HG02798 (cell line): ENCODE results near the gene ARID1A.
"Not testable (repeated sequence)": the region's sequence is repeated elsewhere in the genome, so short reads cannot be mapped to it uniquely, and the experiment has no call there.

Experiments
- ATAC-seq: cut with Tn5 transposase; IDR thresholded peaks from one replicate; pipeline ENCODE4 v1.9.1; 2021; ENCODE audit warnings: mild to moderate bottlenecking; ENCODE audit not compliant: unreplicated experiment, poor library complexity

ARID1A gene

GRCh38 chr1:26695356-26696118, at the start of gene ARID1A:
Gene ARID1A, plus strand, starts transcription at chr1:26696015. Its CDS starts 389 bp downstream, at chr1:26696404.
- peak; percentile 56 for ATAC-seq

- no peak for ATAC-seq
These were observed 31.0 kb upstream of the ARID1A start for GRCh38 chr1:26664802-26665201.

DNA sequence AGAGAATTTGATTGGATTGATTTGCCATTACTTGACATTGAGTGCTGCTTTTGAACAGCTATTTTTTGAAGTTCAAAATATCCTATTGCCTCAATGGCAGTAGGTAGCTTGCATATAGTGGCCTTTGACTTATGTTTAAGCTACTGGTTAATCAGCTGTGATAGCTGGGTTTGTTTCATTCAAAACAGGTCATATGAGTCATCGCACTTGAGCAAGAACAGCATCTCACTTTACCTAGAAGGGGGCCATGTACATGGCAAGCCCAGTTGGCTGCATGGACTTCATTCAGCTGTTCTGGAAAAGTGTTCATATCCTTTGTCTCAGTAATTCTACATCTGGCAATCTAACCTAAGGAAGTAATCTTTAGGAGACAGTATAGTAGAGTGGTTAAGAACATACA, 29.0 kb upstream of the ARID1A start:
- no peak for ATAC-seq

DNA sequence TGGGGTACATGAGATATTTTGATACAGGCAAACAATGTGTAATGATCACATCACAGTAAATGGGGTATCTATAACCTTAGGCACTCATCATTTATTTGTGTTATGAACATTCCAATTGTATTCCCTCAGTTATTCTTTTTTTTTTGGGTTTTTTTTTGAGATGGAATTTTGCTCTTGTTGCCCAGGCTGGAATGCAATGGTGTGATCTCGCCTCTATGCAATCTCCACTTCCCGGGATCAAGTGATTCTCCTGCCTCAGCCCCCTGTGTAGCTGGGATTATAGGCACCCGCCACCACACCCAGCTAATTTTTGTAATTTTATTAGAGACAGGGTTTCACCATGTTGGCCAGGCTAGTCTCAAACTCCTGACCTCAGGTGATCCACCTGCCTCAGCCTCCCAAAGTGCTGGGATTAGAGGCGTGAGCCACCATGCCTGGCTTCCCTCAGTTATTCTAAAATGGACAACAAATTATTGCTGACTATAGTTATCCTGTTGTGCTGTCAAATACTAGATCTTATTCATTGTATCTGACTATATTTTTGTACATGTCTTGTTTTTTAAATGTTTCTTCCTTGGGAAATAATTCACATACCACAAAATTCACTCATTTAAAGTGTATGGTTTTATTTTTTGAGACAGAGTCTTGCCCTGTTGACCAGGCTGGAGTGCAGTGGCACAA, 27.6 kb upstream of the ARID1A start:
- ATAC-seq, result not testable (repeated sequence)

- peak; percentile 76 for ATAC-seq
These were observed 18.3 kb upstream of the ARID1A start for GRCh38 chr1:26677306-26678115.

DNA sequence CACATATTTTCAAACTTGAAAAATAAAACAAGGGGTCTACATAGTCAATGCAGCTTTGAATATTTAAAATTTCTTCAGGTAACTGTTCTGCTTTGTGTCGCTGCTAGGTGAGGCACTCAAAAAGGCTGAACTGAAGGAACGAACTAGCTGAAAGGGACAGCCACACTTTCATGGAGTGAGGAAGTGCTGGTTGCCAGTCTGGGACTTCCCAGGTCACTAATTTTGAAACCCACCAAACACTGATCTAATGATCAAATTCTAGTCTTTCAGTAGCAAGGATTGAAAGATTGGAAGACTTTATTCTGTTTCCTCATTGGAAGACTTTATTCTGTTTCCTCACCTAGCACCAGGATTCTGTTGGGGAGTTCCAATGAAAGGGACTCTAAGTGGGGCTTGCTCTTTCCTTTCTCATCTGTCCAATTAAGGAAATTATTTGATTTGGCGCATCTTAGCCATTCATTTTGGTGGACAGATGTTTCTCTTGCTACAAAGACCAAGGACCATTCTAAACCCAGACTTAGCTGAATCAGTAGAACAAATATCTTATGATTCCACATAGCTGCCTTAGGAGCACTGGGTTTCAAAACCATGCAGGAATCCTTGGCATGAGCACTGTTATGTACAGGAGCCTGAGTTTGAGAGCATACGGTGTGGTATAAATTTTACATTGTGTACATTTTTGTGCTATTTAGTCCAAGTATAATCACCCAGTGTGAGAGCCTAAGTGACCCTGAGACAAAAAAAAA, 10.9 kb upstream of the ARID1A start:
- ATAC-seq, result no peak

DNA sequence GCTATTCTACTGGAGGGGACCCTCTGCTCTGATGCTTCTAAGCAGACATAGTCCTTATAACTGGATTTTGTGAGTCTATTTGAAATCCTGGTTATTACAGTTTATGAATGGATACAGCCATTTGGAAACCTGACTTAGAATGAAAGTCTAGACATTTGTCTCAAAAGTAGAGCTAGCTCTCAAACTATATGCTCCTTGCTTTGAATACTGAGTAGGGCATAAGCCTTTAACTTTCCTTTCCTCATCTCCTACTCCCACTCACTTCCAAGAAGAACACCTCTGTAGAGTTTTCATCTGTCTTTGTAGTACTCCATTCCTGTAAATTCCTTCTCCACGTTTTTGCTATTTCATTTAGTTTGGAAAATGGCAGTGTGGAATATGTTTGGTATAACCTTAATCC, 9.0 kb upstream of the ARID1A start:
- ATAC-seq, result no peak

DNA sequence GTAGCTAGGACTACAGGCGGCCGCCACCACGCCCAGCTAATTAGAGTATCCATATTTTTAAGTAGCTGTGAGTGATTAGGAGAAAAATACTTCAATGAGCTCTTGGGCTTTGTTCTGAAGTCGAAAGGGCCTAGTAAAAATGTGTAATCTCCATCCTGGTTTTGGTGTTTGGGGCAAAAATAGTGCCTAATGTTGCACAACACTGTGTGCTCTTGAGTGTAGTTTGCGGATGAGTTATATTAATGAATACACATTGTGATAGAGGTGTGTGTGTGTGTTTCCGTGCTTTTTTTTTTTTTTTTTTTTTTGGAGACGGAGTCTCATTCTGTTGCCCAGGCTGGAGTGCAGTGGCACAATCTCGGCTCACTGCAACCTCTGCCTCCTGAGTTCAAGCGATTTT, 6.3 kb upstream of the ARID1A start:
- ATAC-seq, result no peak

DNA sequence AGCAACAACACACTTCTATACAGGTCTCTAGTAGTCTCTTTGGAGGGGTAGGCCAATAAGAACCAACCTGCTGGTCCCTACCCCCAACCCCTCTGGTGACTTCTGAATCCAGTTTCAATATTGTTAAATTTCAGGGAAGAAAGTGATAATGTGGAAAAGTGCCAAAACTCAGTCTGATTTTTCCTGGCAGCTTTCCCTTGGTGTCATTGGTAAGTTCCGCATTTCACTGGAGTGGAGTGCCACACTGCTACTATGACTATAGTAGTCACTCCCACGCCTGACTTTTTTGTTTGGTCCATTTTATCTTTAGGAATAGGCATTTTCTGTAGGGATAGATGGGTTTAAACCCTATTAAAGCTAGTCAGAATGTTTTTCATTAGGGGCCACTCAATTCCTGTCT, 5.7 kb upstream of the ARID1A start:
- ATAC-seq, result no peak

- ATAC-seq, result no peak
These were observed 5.2 kb upstream of the ARID1A start for GRCh38 chr1:26690576-26691031.

GRCh38 chr1:26692211-26692792, 3.5 kb upstream of the ARID1A start:
- ATAC-seq, result peak; percentile 26

GRCh38 chr1:26692793-26693490, 2.9 kb upstream of the ARID1A start:
- ATAC-seq, result peak; percentile 34

- no peak for ATAC-seq
These were observed 1.9 kb upstream of the ARID1A start for GRCh38 chr1:26693599-26694572.

DNA sequence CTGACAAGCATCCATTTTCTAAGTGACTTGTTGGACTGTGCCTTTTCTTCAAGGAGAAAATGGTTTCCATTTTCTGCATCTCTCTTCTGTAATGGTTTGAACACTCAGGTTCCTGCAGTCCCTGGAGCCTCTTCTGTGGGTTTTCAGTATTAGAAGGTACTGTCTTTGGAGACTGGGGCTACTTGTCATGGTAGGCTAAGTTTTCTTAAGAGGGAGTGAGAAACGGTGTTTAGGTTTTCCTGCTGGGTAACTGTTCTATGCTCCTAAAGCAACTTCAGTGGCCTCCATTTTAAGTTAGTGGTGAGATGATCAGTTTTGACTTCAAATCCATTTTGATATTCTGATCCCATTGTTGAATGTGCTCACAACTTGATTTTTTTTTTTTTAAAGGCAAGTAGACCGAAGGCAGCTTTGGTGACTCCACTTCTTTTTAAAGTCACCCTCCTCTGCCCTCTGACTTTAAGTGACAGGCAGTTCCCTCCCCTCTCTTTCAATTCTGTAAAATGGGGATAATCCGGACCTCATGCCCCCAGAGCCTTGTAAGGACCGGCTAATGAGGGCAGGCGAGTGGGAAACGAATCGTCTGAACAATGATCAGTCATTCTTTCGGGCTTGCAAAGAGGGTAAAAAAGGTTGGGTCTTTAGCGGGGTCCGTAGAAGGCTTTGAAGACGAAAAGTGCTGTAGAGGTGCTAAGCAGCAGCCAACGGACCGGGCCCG, 1.0 kb upstream of the ARID1A start:
- ATAC-seq, result no peak

DNA sequence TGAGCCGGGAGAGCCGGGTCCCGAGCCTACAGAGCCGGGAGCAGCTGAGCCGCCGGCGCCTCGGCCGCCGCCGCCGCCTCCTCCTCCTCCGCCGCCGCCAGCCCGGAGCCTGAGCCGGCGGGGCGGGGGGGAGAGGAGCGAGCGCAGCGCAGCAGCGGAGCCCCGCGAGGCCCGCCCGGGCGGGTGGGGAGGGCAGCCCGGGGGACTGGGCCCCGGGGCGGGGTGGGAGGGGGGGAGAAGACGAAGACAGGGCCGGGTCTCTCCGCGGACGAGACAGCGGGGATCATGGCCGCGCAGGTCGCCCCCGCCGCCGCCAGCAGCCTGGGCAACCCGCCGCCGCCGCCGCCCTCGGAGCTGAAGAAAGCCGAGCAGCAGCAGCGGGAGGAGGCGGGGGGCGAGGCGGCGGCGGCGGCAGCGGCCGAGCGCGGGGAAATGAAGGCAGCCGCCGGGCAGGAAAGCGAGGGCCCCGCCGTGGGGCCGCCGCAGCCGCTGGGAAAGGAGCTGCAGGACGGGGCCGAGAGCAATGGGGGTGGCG, 371 bp downstream of the ARID1A start:
- ATAC-seq, result no peak

GRCh38 chr1:26696654-26697430, 1.0 kb downstream of the ARID1A start:
- no peak for ATAC-seq
